GM12878 (cell line): ENCODE measurements around the gene STK17A. TPM values are rescaled to one million over a fixed set of nuclear protein-coding genes. Genes with fewer than 3 reads are reported as not detected.

Experiments
- ASH2L ChIP-seq: fragments of 300-600, 200-600 bp; sonication (generic); IDR thresholded peaks from 2 replicates; pipeline ENCODE4 v1.6.1; 2017; ENCODE audit warnings: low read depth, mild to moderate bottlenecking, borderline replicate concordance
- ATF7 ChIP-seq: fragments of 450-650 bp; IDR thresholded peaks from 2 replicates; pipeline ENCODE4 v1.6.1; 2016; ENCODE audit warnings: low read depth, mild to moderate bottlenecking
- CBFB ChIP-seq: IDR thresholded peaks from 2 replicates; pipeline ENCODE4 v1.6.1; 2016; ENCODE audit warnings: antibody characterized with exemption, low read depth
- CHD4 ChIP-seq: fragments of 200-600 bp; sonication (generic); IDR thresholded peaks from 2 replicates; pipeline ENCODE4 v1.6.1; 2016; ENCODE audit warnings: mild to moderate bottlenecking
- CREB1 ChIP-seq: IDR thresholded peaks from 2 replicates; pipeline ENCODE4 v1.6.1; 2012; ENCODE audit warnings: low read depth, mild to moderate bottlenecking, inconsistent platforms
- EED ChIP-seq: sonication (generic); IDR thresholded peaks from 2 replicates; pipeline ENCODE4 v1.6.1; 2016; ENCODE audit warnings: antibody characterized with exemption, low read depth
- ETV6 ChIP-seq, 2 experiments: fragments of 450-650 bp in 1 of 2; IDR thresholded peaks in 1 of 2; conservative IDR thresholded peaks in 1 of 2; 2 replicates each; pipeline ENCODE4 v1.6.1; 2014; ENCODE audit warnings: antibody characterized with exemption in 1 of 2, borderline replicate concordance in 1 of 2, low read depth in 1 of 2, mild to moderate bottlenecking in 1 of 2, moderate library complexity in 1 of 2
- FOXK2 ChIP-seq: fragments of 450-650 bp; IDR thresholded peaks from 2 replicates; pipeline ENCODE4 v1.6.1; 2017; ENCODE audit warnings: mild to moderate bottlenecking, moderate library complexity
- GATAD2B ChIP-seq: fragments of 450-650 bp; conservative IDR thresholded peaks from 2 replicates; pipeline ENCODE4 v1.6.1; 2017; ENCODE audit warnings: low read depth, mild to moderate bottlenecking, moderate library complexity
- HDGF ChIP-seq: fragments of 450-650 bp; IDR thresholded peaks from 2 replicates; pipeline ENCODE4 v1.6.1; 2016; ENCODE audit warnings: antibody characterized with exemption
- MTA2 ChIP-seq: fragments of 450-650 bp; IDR thresholded peaks from 2 replicates; pipeline ENCODE4 v1.6.1; 2016; ENCODE audit warnings: low read depth, mild to moderate bottlenecking, moderate library complexity
- MTA3 ChIP-seq: IDR thresholded peaks from 2 replicates; pipeline ENCODE4 v1.6.1; 2012; ENCODE audit warnings: low read length, inconsistent platforms, borderline replicate concordance
- NBN ChIP-seq: fragments of 450-650 bp; IDR thresholded peaks from 2 replicates; pipeline ENCODE4 v1.6.1; 2016
- NFXL1 ChIP-seq: fragments of 450-650 bp; IDR thresholded peaks from 2 replicates; pipeline ENCODE4 v1.6.1; 2017; ENCODE audit warnings: antibody characterized with exemption, mild to moderate bottlenecking, borderline replicate concordance
- NFYB ChIP-seq: IDR thresholded peaks from 2 replicates; pipeline ENCODE4 v1.6.1; 2011; ENCODE audit warnings: low read depth, mild to moderate bottlenecking, low read length, improper control_type of control experiment, moderate library complexity; ENCODE audit not compliant: insufficient read depth
- NRF1 ChIP-seq: conservative IDR thresholded peaks from 2 replicates; pipeline ENCODE4 v1.6.1; 2011; ENCODE audit warnings: mild to moderate bottlenecking, low read depth, low read length, improper control_type of control experiment
- POLR2A ChIP-seq: IDR thresholded peaks from 2 replicates; pipeline ENCODE4 v1.6.1; 2011; ENCODE audit warnings: low read depth, mild to moderate bottlenecking, low read length
- POLR2AphosphoS2 ChIP-seq: IDR thresholded peaks from 2 replicates; pipeline ENCODE4 v1.6.1; 2011; ENCODE audit warnings: low read depth, mild to moderate bottlenecking, low read length, improper control_type of control experiment, moderate library complexity
- RBBP5 ChIP-seq: fragments of 200-600 bp; sonication (generic); conservative IDR thresholded peaks from 2 replicates; pipeline ENCODE4 v1.6.1; 2016
- RCOR1 ChIP-seq: conservative IDR thresholded peaks from 2 replicates; pipeline ENCODE4 v1.6.1; 2012; ENCODE audit warnings: low read depth, low read length, improper control_type of control experiment
- RUNX3 ChIP-seq: IDR thresholded peaks from 2 replicates; pipeline ENCODE4 v1.6.1; 2012; ENCODE audit warnings: low read length, inconsistent platforms
- SIN3A ChIP-seq: IDR thresholded peaks from 2 replicates; pipeline ENCODE4 v1.6.1; 2012; ENCODE audit warnings: low read depth, low read length, improper control_type of control experiment
- SMAD1 ChIP-seq: fragments of 450-650 bp; IDR thresholded peaks from 2 replicates; pipeline ENCODE4 v1.6.1; 2018; ENCODE audit warnings: mild to moderate bottlenecking, low read depth; ENCODE audit not compliant: partially characterized antibody
- SP1 ChIP-seq: IDR thresholded peaks from one replicate; pipeline ENCODE4 v1.6.1; 2011; ENCODE audit warnings: low read depth, low read length
- SPI1 ChIP-seq: IDR thresholded peaks from 2 replicates; pipeline ENCODE4 v1.6.1; 2011; ENCODE audit warnings: low read depth, mild to moderate bottlenecking, low read length, moderate library complexity, borderline replicate concordance; ENCODE audit not compliant: insufficient read depth
- TAF1 ChIP-seq: IDR thresholded peaks from 2 replicates; pipeline ENCODE4 v1.6.1; 2011; ENCODE audit warnings: mild to moderate bottlenecking, low read depth, low read length, borderline replicate concordance
- ZNF207 ChIP-seq: fragments of 450-650 bp; IDR thresholded peaks from 2 replicates; pipeline ENCODE4 v1.6.1; 2014; ENCODE audit warnings: antibody characterized with exemption, mild to moderate bottlenecking, borderline replicate concordance
- polyA plus RNA-seq, 11 experiments: library from polyadenylated mRNA; depleted of rRNA in 4 of 11; unstranded in 6 of 11; stranded (reverse) in 5 of 11; fragments of >200 nt; fragmentation: Nextera tagmentation in 4 of 11; fragmentation: Illumina TruSeq in 1 of 11; extraction: Ambion mirVana in 4 of 11; extraction: Trizol in 1 of 11; gene quantifications; 1 replicate in 1 of 11; 2 replicates in 10 of 11; pipeline versions ENCODE4 v1.2.1 to v1.2.3, GENCODE V29; 2011 to 2016; ENCODE audit warnings: inconsistent platforms in 2 of 11, missing spikeins in 2 of 11, low read depth in 1 of 11
- total RNA-seq, 4 experiments: library from RNA; depleted of rRNA in 3 of 4; stranded (reverse); fragments of >200 nt in 3 of 4; fragmentation: Illumina TruSeq in 1 of 4; extraction: Trizol in 1 of 4; gene quantifications; 2 replicates each; pipeline versions ENCODE4 v1.2.1 to v1.2.3, GENCODE V29; 2013 to 2021
- TF ChIP-seq, protein P1 (sequence below): fragments of 450-650 bp; formaldehyde crosslinking; IDR thresholded peaks from 2 replicates; pipeline ENCODE4 v1.4.0; 2022; ENCODE audit warnings: mild to moderate bottlenecking, moderate library complexity
- TF ChIP-seq, protein P2 (sequence below): fragments of 450-650 bp; conservative IDR thresholded peaks from 2 replicates; pipeline ENCODE4 v1.6.1; 2017; ENCODE audit warnings: mild to moderate bottlenecking, moderate library complexity

STK17A gene
- total and polyA plus RNA-seq, 10 of the 15 experiments (the other 5 are each of a cell fraction or from before 2014, with no cell fraction given), result 18.5 to 91.6 (median 70.8) TPM

DNA sequence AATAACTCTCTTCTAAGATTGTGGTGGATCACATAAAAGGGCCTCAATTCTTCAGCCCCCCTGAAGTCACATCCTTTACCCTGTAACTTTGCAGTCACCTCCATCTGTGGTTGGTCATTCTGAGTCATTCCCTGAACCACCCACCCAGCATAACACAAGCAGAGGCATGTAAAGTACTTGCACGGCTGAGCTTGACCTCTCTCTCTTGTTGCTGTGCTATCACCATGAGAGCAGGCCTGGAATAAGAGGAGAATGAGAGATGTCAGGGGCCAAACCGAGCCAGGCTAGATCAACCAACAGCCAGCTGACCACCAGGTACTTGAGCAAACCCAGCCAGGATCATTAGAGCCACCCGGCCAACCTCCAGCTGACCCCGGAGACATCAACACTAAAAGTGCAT lies 13.5 kb upstream of the STK17A start (continued):
- TF ChIP-seq, protein P1, sequence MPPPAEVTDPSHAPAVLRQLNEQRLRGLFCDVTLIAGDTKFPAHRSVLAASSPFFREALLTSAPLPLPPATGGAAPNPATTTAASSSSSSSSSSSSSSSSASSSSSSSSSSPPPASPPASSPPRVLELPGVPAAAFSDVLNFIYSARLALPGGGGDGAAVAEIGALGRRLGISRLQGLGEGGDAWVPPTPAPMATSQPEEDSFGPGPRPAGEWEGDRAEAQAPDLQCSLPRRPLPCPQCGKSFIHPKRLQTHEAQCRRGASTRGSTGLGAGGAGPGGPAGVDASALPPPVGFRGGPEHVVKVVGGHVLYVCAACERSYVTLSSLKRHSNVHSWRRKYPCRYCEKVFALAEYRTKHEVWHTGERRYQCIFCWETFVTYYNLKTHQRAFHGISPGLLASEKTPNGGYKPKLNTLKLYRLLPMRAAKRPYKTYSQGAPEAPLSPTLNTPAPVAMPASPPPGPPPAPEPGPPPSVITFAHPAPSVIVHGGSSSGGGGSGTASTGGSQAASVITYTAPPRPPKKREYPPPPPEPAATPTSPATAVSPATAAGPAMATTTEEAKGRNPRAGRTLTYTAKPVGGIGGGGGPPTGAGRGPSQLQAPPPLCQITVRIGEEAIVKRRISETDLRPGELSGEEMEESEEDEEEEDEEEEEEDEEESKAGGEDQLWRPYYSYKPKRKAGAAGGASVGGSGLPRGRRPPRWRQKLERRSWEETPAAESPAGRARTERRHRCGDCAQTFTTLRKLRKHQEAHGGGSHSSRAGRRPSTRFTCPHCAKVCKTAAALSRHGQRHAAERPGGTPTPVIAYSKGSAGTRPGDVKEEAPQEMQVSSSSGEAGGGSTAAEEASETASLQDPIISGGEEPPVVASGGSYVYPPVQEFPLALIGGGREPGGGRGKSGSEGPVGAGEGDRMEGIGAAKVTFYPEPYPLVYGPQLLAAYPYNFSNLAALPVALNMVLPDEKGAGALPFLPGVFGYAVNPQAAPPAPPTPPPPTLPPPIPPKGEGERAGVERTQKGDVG (CRISPR knock-in tag), result no peak
- TF ChIP-seq NFYB (no peak), RBBP5 (no peak), CHD4 (no peak), EED (peak; percentile 69), ATF7 (peak; percentile 48; the same call in 1 of the 2 replicates), CBFB (peak; percentile 75; the same call in 1 of the 2 replicates), SP1 (peak; percentile 71), GATAD2B (peak; percentile 36; the same call in 1 of the 2 replicates), SPI1 (no peak), SIN3A (no peak), POLR2A (no peak), RUNX3 (peak; percentile 97), ETV6 (conservative IDR thresholded peaks at IDR 0.05 in 1 of 2, IDR thresholded peaks at IDR 0.05 in 1 of 2; ENCODE audit: borderline replicate concordance in 1 of 2, low read depth in 1 of 2) (peak in 1 of 2 experiments; percentile 74; a peak in 1 of 4 replicates), MTA2 (peak; percentile 68; the same call in 1 of the 2 replicates), RCOR1 (no peak), POLR2AphosphoS2 (no peak), SMAD1 (no peak), NFXL1 (no peak), ZNF207 (no peak), NRF1 (no peak), ASH2L (no peak), NBN (peak; percentile 48; the same call in 1 of the 2 replicates), TAF1 (no peak), HDGF (0 out of 2 replicates have a peak, but pooled peaks have one; percentile 20), MTA3 (no peak), FOXK2 (no peak), CREB1 (peak; percentile 58; the same call in 1 of the 2 replicates)
- TF ChIP-seq, protein P2, sequence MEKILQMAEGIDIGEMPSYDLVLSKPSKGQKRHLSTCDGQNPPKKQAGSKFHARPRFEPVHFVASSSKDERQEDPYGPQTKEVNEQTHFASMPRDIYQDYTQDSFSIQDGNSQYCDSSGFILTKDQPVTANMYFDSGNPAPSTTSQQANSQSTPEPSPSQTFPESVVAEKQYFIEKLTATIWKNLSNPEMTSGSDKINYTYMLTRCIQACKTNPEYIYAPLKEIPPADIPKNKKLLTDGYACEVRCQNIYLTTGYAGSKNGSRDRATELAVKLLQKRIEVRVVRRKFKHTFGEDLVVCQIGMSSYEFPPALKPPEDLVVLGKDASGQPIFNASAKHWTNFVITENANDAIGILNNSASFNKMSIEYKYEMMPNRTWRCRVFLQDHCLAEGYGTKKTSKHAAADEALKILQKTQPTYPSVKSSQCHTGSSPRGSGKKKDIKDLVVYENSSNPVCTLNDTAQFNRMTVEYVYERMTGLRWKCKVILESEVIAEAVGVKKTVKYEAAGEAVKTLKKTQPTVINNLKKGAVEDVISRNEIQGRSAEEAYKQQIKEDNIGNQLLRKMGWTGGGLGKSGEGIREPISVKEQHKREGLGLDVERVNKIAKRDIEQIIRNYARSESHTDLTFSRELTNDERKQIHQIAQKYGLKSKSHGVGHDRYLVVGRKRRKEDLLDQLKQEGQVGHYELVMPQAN, result no peak
